MM.1S (cell line): ENCODE measurements around the gene TRABD2B.

Source experiments
- DNase-seq: peaks from one replicate; pipeline ENCODE4 v3.0.0-alpha.2; 2015
- H2AFZ ChIP-seq: fragments of 300-600 bp; sonication (generic); 2 replicates; pipeline ENCODE4 v1.6.0; 2016; ENCODE audit warnings: antibody characterized with exemption, low read length
- H3F3A ChIP-seq: fragments of 300-600 bp; sonication (generic); 2 replicates; pipeline ENCODE4 v1.6.1; 2016; ENCODE audit warnings: mild to moderate bottlenecking, antibody characterized with exemption, low read length, moderate library complexity, mixed read lengths; ENCODE audit not compliant: insufficient read depth
- H3K27ac ChIP-seq: fragments of 300-600 bp; sonication (generic); 2 replicates; pipeline ENCODE4 v1.5.1; 2016; ENCODE audit warnings: mild to moderate bottlenecking, low read length
- H3K27me3 ChIP-seq: fragments of 300-600 bp; sonication (generic); replicated peaks from 2 replicates; pipeline ENCODE4 v1.6.0; 2016; ENCODE audit warnings: low read length; ENCODE audit not compliant: insufficient read depth
- H3K36me3 ChIP-seq: fragments of 300-600 bp; sonication (generic); replicated peaks from 2 replicates; pipeline ENCODE4 v1.6.1; 2016; ENCODE audit warnings: mild to moderate bottlenecking, low read length, mixed read lengths; ENCODE audit not compliant: insufficient read depth
- H3K4me1 ChIP-seq: fragments of 300-600 bp; sonication (generic); 2 replicates; pipeline ENCODE4 v1.6.1; 2016; ENCODE audit warnings: low read length, mixed read lengths
- H3K4me2 ChIP-seq: fragments of 300-600 bp; sonication (generic); 2 replicates; pipeline ENCODE4 v1.6.0; 2016; ENCODE audit warnings: low read depth, low read length
- H3K4me3 ChIP-seq: fragments of 300-600 bp; sonication (generic); 2 replicates; pipeline ENCODE4 v1.5.1; 2016; ENCODE audit warnings: low read length, mixed read lengths
- H3K79me2 ChIP-seq: fragments of 300-600 bp; sonication (generic); 2 replicates; pipeline ENCODE4 v1.6.1; 2016; ENCODE audit warnings: mixed run types, low read length, mixed read lengths
- H3K9ac ChIP-seq: fragments of 300-600 bp; sonication (generic); 2 replicates; pipeline ENCODE4 v1.6.1; 2016; ENCODE audit warnings: low read length, mixed read lengths
- H3K9me2 ChIP-seq: fragments of 300-600 bp; sonication (generic); replicated peaks from 2 replicates; pipeline ENCODE4 v1.6.1; 2016; ENCODE audit warnings: mild to moderate bottlenecking, low read length, mixed read lengths; ENCODE audit not compliant: insufficient read depth
- H3K9me3 ChIP-seq: fragments of 300-600 bp; sonication (generic); replicated peaks from 2 replicates; pipeline ENCODE4 v1.6.1; 2016; ENCODE audit warnings: mild to moderate bottlenecking, low read length, mixed read lengths; ENCODE audit not compliant: insufficient read depth
- H4K20me1 ChIP-seq: fragments of 300-600 bp; sonication (generic); 2 replicates; pipeline ENCODE4 v1.6.1; 2016; ENCODE audit warnings: mild to moderate bottlenecking, low read length, moderate library complexity, mixed read lengths; ENCODE audit not compliant: insufficient read depth
- CTCF ChIP-seq: fragments of 300-600 bp; sonication (generic); IDR thresholded peaks from 2 replicates; pipeline ENCODE4 v1.5.1; 2016; ENCODE audit warnings: antibody characterized with exemption, low read length, mixed read lengths
- EZH2 ChIP-seq: fragments of 300-600 bp; sonication (generic); optimal IDR thresholded peaks from 2 replicates; pipeline ENCODE3; 2017; ENCODE audit warnings: low read depth, mild to moderate bottlenecking, antibody characterized with exemption, low read length, mixed read lengths
- EZH2phosphoT487 ChIP-seq: fragments of 300-600 bp; sonication (generic); IDR thresholded peaks from 2 replicates; pipeline ENCODE4 v1.6.1; 2018; ENCODE audit warnings: antibody characterized with exemption, low read length

The TRABD2B gene

DNA sequence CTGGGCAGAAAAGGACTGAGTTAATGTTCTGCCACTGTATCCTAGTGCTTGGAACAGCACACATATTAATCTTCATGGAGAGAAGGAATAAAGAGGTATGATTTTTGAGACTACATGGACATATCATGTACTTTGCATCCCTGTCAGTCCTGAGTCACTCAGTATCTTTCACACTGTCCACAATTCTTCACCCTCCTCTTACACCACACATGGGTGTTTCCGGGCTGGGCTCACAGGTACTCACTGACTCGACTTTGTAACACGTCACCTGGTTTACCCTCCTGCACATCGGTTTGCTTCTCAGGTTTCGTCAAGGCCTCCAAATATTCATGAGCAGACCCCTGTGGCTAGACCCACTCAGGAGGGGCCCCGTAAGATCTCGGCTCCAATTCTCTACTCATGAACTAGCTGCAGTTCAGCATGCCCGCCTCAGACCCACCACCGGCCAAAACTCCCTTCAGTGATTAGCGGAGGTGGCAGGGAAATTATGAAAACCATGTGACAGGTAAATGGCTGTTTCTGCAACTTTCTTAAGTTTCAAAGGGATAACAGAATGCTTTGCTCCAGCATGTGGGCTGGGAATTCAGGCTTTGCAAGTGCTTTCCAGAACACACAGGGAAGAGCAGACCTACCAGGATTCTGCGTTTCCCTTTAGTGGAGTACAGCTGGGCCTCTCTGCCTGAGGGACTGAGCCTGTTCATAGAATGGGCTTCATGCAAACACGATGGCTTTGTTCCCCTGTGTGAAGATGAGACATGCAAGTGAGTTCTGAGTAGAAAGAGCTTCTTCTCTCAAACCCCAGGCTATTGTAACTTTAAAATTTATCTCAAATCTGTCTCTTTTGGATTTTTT is 31.3 kb upstream of the TRABD2B start:
- DNase-seq = no peak
- Histone ChIP-seq H3K9me3 (no peaks in the 10 kb centered on the region), H3K4me2 (no peak overlapping the region), H3K4me3 (no peak overlapping the region), H3K27me3 (no peaks in the 10 kb centered on the region), H3K9me2 (no peaks in the 10 kb centered on the region), H3K9ac (no peak overlapping the region), H3F3A (no peaks in the 10 kb centered on the region), H4K20me1 (no peaks in the 10 kb centered on the region), H3K79me2 (no peaks in the 10 kb centered on the region), H3K4me1 (no peaks in the 10 kb centered on the region), H3K36me3 (no peaks in the 10 kb centered on the region), H2AFZ (no peak overlapping the region), H3K27ac (no peak overlapping the region)
- no peak for TF ChIP-seq CTCF
- no peak for TF ChIP-seq EZH2

DNA sequence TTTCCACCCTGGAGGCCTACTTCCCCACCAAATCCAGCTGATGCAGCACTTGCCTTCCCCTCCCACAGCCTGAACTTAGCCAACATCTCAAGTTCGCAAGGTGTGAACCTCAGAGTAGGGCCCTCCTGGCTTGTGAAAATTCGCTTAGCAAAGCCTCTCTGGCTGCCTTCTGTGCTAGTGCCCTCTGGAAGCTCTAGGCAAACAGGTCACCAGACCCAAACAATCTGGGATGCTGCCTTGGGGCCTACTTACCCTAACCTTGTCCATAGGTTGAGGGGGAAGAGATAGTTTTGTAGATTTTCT is 30.3 kb upstream of the TRABD2B start:
- no peak for DNase-seq
- no peaks in the 10 kb centered on the region for H3K9me2 ChIP-seq
- no peaks in the 10 kb centered on the region for H3F3A ChIP-seq
- H3K4me3 ChIP-seq = no peak overlapping the region
- no peaks in the 10 kb centered on the region for H3K27me3 ChIP-seq
- H3K36me3 ChIP-seq = no peaks in the 10 kb centered on the region
- no peak overlapping the region for H3K4me2 ChIP-seq
- no peak for TF ChIP-seq CTCF
- TF ChIP-seq EZH2 = no peak
- TF ChIP-seq EZH2phosphoT487 = no peak
- H3K9ac ChIP-seq = no peak overlapping the region
- H3K9me3 ChIP-seq = no peaks in the 10 kb centered on the region
- H3K79me2 ChIP-seq = no peaks in the 10 kb centered on the region
- no peak overlapping the region for H2AFZ ChIP-seq
- H4K20me1 ChIP-seq = no peaks in the 10 kb centered on the region
- no peaks in the 10 kb centered on the region for H3K4me1 ChIP-seq
- H3K27ac ChIP-seq = no peak overlapping the region

DNA sequence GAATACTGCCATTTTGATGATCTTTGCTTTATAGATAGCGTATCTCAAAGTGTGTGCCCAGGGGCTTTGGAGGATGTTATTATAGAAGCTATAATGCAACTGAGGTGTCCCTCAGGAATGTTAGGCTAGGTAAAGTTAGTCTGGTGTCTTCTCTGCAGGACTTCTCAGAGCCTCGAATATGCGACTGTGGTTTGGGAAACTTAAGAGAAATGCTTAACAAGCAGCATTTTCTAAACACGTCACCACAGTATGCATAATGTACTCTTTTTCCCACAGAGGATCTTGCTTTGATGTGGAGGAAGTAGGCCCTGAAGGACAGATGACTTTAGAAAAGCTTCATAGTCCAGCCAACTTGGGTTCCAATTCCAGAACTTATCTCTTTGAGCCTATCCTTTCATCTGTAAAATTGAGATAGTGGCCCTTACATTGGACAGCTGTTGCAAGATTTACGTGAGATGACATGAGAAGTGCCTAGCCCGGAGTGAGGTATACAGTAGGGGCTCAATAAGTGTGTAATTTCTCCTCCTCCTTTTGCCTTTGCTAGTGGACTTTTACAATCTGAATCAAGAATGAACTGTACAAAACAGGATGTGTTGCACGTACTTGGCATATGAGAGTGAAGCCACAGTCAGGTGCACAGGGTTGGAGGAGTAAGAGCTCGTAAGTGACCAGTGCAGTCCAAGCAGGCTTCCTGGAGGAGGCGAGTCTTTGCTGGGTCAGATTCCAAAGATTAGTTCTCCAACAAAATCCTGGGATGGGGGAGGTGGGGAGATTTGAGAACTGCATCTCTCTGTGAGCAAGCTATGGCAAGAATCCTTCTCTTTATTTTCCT is 29.7 kb upstream of the TRABD2B start:
- Histone ChIP-seq H3K79me2 (no peaks in the 10 kb centered on the region), H3K9me2 (no peaks in the 10 kb centered on the region), H3K27me3 (no peaks in the 10 kb centered on the region), H3F3A (no peaks in the 10 kb centered on the region), H3K4me2 (no peak overlapping the region), H3K4me1 (no peaks in the 10 kb centered on the region), H3K9me3 (no peaks in the 10 kb centered on the region), H4K20me1 (no peaks in the 10 kb centered on the region), H3K36me3 (no peaks in the 10 kb centered on the region), H3K9ac (no peak overlapping the region), H2AFZ (no peak overlapping the region), H3K27ac (no peak overlapping the region), H3K4me3 (no peak overlapping the region)
- TF ChIP-seq EZH2phosphoT487 (no peak), CTCF (no peak), EZH2 (no peak)
- no peak for DNase-seq
